SKM-1 (cell line): ENCODE data around the gene CSE1L.
"Not testable (repeated sequence)": the region's sequence is repeated elsewhere in the genome, so short reads cannot be mapped to it uniquely, and the experiment has no call there.

Experiments used
- DNase-seq: peaks from one replicate; lab custom pipeline; 2025; ENCODE audit not compliant: unreplicated experiment; lab: John Stamatoyannopoulos, UW

The CSE1L gene

GRCh38 chr20:49122920-49123319, 76.8 kb downstream of the CSE1L start:
- DNase-seq = no peak

GRCh38 chr20:49123982-49124381, 77.9 kb downstream of the CSE1L start:
- no peak for DNase-seq

GRCh38 chr20:49132995-49133478, 86.9 kb downstream of the CSE1L start:
- DNase-seq = peak; percentile 14

GRCh38 chr20:49133571-49133970, 87.5 kb downstream of the CSE1L start:
- no peak for DNase-seq

- DNase-seq = not testable (repeated sequence)
Measured at GRCh38 chr20:49134797-49135196, 88.7 kb downstream of the CSE1L start.

- DNase-seq = no peak
Measured at GRCh38 chr20:49136817-49137571, 90.9 kb downstream of the CSE1L start.

DNA sequence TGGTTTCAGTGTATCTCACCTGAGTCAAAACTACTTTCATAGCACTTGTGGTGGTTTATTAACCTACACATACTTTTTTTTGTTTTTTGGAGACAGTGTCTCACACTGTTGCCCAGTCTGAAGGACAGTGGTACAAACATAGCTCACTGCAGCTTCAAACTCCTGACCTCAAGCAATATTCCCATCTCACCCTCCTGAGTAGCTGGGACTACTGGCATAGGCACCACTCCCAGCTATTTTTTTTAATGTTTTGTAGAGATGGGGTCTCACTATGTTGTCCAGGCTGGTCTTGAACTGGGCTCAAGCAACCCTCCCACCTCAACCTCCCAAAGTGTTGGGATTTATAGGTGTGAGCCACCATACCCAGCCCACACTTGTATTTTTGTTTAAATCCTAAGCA, 92.3 kb downstream of the CSE1L start:
- DNase-seq = no peak

GRCh38 chr20:49140411-49140810, 94.3 kb downstream of the CSE1L start:
- DNase-seq = no peak

GRCh38 chr20:49140834-49141233, 94.7 kb downstream of the CSE1L start:
- DNase-seq = no peak
